GM12865 (cell line): ENCODE measurements around the gene METTL1.

ENCODE experiments used
- DNase-seq: peaks from one replicate; pipeline ENCODE4 v3.0.0; 2010; ENCODE audit warnings: low read depth
- H3K4me3 ChIP-seq: 2 replicates; pipeline ENCODE4 v1.5.1; 2011; ENCODE audit warnings: mild to moderate bottlenecking, low read depth, low read length, control low read depth
- CTCF ChIP-seq: IDR thresholded peaks from 2 replicates; pipeline ENCODE4 v1.5.1; 2011; ENCODE audit warnings: low read length, control low read depth, low read depth, inconsistent platforms; ENCODE audit not compliant: insufficient read depth; ENCODE audit errors: missing control alignments

The METTL1 gene

GRCh38 chr12:57739914-57740538 is 31.9 kb downstream of the METTL1 start:
- DNase-seq: no peak
- H3K4me3 ChIP-seq: no peak overlapping the region; the same call in 1 of the 2 replicates
- no peak for TF ChIP-seq CTCF

- H3K4me3 ChIP-seq: no peak overlapping the region
- TF ChIP-seq CTCF: no peak
- no peak for DNase-seq
Observed at GRCh38 chr12:57739387-57739786, 32.5 kb downstream of the METTL1 start.

- no peak within 1 kb of the TSS for H3K4me3 ChIP-seq
- no peak for TF ChIP-seq CTCF
- DNase-seq: no peak
Observed at GRCh38 chr12:57738661-57739237, 33.2 kb downstream of the METTL1 start, which contains the start of gene AGAP2. Gene AGAP2, minus strand, starts transcription at chr12:57738742. Its CDS starts 496 bp downstream, at chr12:57738246.

- H3K4me3 ChIP-seq: no peak overlapping the region
- DNase-seq: no peak
Observed at GRCh38 chr12:57737467-57738460, 34.1 kb downstream of the METTL1 start.

GRCh38 chr12:57736741-57737466 is 35.0 kb downstream of the METTL1 start:
- no peak overlapping the region for H3K4me3 ChIP-seq
- DNase-seq: no peak
- TF ChIP-seq CTCF: no peak

More at GRCh38 chr12:57737467-57738460, 34.1 kb downstream of the METTL1 start:
- TF ChIP-seq CTCF: no peak
